ENCODE measurements around the gene CHCHD6. TPM values are rescaled to one million over a fixed set of nuclear protein-coding genes. Genes with fewer than 3 reads are reported as not detected.

The CHCHD6 gene
- total RNA-seq, 1 experiment from 2014 or later, result 40.9 TPM

GRCh38 chr3:126703512-126704493, at the start of gene CHCHD6 (continued):
- no peak for TF ChIP-seq RORB (CRISPR knock-in tag; IDR thresholded peaks at IDR 0.05)
- TF ChIP-seq MYBL2 (CRISPR knock-in tag; IDR thresholded peaks at IDR 0.05), result no peak
- TF ChIP-seq SOX15 (CRISPR knock-in tag; IDR thresholded peaks at IDR 0.05), result no peak
- peak; percentile 97 for TF ChIP-seq MAX (CRISPR knock-in tag; IDR thresholded peaks at IDR 0.05)
- peak; percentile 56; the same call in 1 of the 2 replicates for TF ChIP-seq ETV6 (CRISPR knock-in tag; IDR thresholded peaks at IDR 0.05)
- TF ChIP-seq ATF6 (CRISPR knock-in tag; IDR thresholded peaks at IDR 0.05), result no peak
- TF ChIP-seq ZNF317 (CRISPR knock-in tag; IDR thresholded peaks at IDR 0.05; ENCODE audit: borderline replicate concordance, low read depth), result no peak
- no peak for TF ChIP-seq NFE2L1 (CRISPR knock-in tag; IDR thresholded peaks at IDR 0.05)
- no peak for TF ChIP-seq EMX1 (CRISPR knock-in tag; IDR thresholded peaks at IDR 0.05)
- no peak for TF ChIP-seq CBFB (CRISPR knock-in tag; IDR thresholded peaks at IDR 0.05; ENCODE audit: low read depth)
- peak; percentile 10; the same call in 1 of the 2 replicates for TF ChIP-seq FOXP4 (CRISPR knock-in tag; IDR thresholded peaks at IDR 0.05)
- TF ChIP-seq ATF2 (CRISPR knock-in tag; IDR thresholded peaks at IDR 0.05; ENCODE audit: borderline replicate concordance, low read depth), result no peak
- no peak for TF ChIP-seq TEAD4 (CRISPR knock-in tag; IDR thresholded peaks at IDR 0.05)
- TF ChIP-seq JAZF1 (CRISPR knock-in tag; IDR thresholded peaks at IDR 0.05), result no peak
- no peak for TF ChIP-seq TCF7 (CRISPR knock-in tag; IDR thresholded peaks at IDR 0.05; ENCODE audit: low read depth)
- no peak for TF ChIP-seq IRF2 (CRISPR knock-in tag; IDR thresholded peaks at IDR 0.05; ENCODE audit: borderline replicate concordance, low read depth)
- no peak for TF ChIP-seq CREM (CRISPR knock-in tag; IDR thresholded peaks at IDR 0.05)
- no peak for TF ChIP-seq ATF3 (CRISPR knock-in tag; conservative IDR thresholded peaks at IDR 0.05)
- no peak; the same call in 1 of the 2 replicates for TF ChIP-seq IRF1 (CRISPR knock-in tag; IDR thresholded peaks at IDR 0.05)
- no peak for TF ChIP-seq PREB (CRISPR knock-in tag; IDR thresholded peaks at IDR 0.05; ENCODE audit: borderline replicate concordance)
- peak; percentile 49; the same call in 1 of the 2 replicates for TF ChIP-seq GABPB1 (CRISPR knock-in tag; IDR thresholded peaks at IDR 0.05)
- no peak for TF ChIP-seq GRHL2 (CRISPR knock-in tag; IDR thresholded peaks at IDR 0.05; ENCODE audit: insufficient replicate concordance, severe bottlenecking)
- no peak for TF ChIP-seq STAT6 (CRISPR knock-in tag; conservative IDR thresholded peaks at IDR 0.05; ENCODE audit: low read depth)
- TF ChIP-seq HMGXB4 (CRISPR knock-in tag; IDR thresholded peaks at IDR 0.05), result no peak
- peak; percentile 66; the same call in 1 of the 2 replicates for TF ChIP-seq ESRRA (CRISPR knock-in tag; IDR thresholded peaks at IDR 0.05; ENCODE audit: borderline replicate concordance)

Measured in WTC11 (cell line).